B cell (primary cell): ENCODE results near the gene PEX14.

Experiments used
- CTCF ChIP-seq: fragments of 200-600 bp; IDR thresholded peaks from one replicate; pipeline ENCODE4 v1.8.0; 2022; ENCODE audit warnings: antibody characterized with exemption, mild to moderate bottlenecking
- EZH2 ChIP-seq: IDR thresholded peaks from 2 replicates; pipeline ENCODE4 v1.6.1; 2012; ENCODE audit warnings: borderline replicate concordance, low read depth, mild to moderate bottlenecking, moderate library complexity, low read length; ENCODE audit not compliant: insufficient read depth, poor library complexity, severe bottlenecking

- TF ChIP-seq CTCF, result no peak
- TF ChIP-seq EZH2, result no peak
Observed at GRCh38 chr1:10528066-10529014, 53.6 kb downstream of the PEX14 start.
